HUES6 (cell line): ENCODE results near the gene C16orf96.

ENCODE experiments used
- H3K27ac ChIP-seq: 2 replicates; pipeline ENCODE4 v1.7.0; 2013; ENCODE audit warnings: low read depth, mild to moderate bottlenecking, low read length, inconsistent platforms
- H3K27me3 ChIP-seq: 2 replicates; pipeline ENCODE4 v1.6.1; 2013; ENCODE audit warnings: low read length; ENCODE audit not compliant: control insufficient read depth, insufficient read depth
- H3K36me3 ChIP-seq: 2 replicates; pipeline ENCODE4 v1.6.1; 2013; ENCODE audit warnings: low read length; ENCODE audit not compliant: control insufficient read depth, insufficient read depth
- H3K4me1 ChIP-seq: 2 replicates; pipeline ENCODE4 v1.6.1; 2013; ENCODE audit warnings: low read length; ENCODE audit not compliant: control insufficient read depth, insufficient read depth
- H3K4me3 ChIP-seq: 2 replicates; pipeline ENCODE4 v1.5.1; 2013; ENCODE audit warnings: low read depth, low read length
- H3K9ac ChIP-seq: one replicate; pipeline ENCODE4 v1.6.1; 2013; ENCODE audit warnings: mild to moderate bottlenecking, low read length
- H3K9me3 ChIP-seq: 2 replicates; pipeline ENCODE4 v1.6.1; 2013; ENCODE audit warnings: low read depth, low read length; ENCODE audit not compliant: control insufficient read depth, insufficient read depth

Gene C16orf96

GRCh38 chr16:4602331-4602730, 46.2 kb downstream of the C16orf96 start:
- no peaks in the 10 kb centered on the region for H3K9me3 ChIP-seq
- no peaks in the 10 kb centered on the region for H3K27me3 ChIP-seq
- no peak overlapping the region for H3K9ac ChIP-seq
- no peaks in the 10 kb centered on the region for H3K36me3 ChIP-seq
- peaks cover 15% of the 10 kb centered on the region for H3K4me1 ChIP-seq
- H3K4me3 ChIP-seq = no peak overlapping the region
- H3K27ac ChIP-seq = no peak overlapping the region

- H3K27me3 ChIP-seq = no peaks in the 10 kb centered on the region
- H3K4me3 ChIP-seq = no peak overlapping the region
- H3K27ac ChIP-seq = no peak overlapping the region
- H3K36me3 ChIP-seq = peaks cover 12% of the 10 kb centered on the region
- H3K4me1 ChIP-seq = peaks cover 15% of the 10 kb centered on the region
- H3K9me3 ChIP-seq = no peaks in the 10 kb centered on the region
- no peak overlapping the region for H3K9ac ChIP-seq
Observed at GRCh38 chr16:4603624-4604170, 47.6 kb downstream of the C16orf96 start.

DNA sequence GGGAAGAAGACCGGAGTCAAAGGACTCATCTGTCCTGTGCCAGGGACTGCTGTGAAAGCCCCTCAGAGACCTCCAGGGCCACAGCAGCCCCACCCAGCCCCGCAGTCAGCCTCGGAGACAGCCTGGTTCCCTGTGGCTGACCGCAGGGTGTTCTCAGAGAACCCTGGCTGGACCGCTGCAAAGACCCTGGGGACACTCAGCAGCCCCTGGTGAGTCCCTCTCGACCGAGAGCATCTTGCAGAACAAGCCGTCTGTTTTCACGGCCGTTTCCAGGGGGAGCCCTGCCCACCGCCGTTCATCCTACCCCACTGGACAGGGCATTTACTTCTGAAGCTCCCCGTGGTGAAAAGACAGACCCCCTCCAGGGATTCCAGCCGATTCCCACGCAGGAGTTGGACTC, 48.3 kb downstream of the C16orf96 start:
- H3K4me1 ChIP-seq = peaks cover 15% of the 10 kb centered on the region
- H3K4me3 ChIP-seq = no peak overlapping the region
- no peak overlapping the region for H3K9ac ChIP-seq
- H3K27ac ChIP-seq = no peak overlapping the region
- H3K27me3 ChIP-seq = no peaks in the 10 kb centered on the region
- H3K36me3 ChIP-seq = peaks cover 17% of the 10 kb centered on the region
- H3K9me3 ChIP-seq = no peaks in the 10 kb centered on the region

GRCh38 chr16:4606354-4606753, 50.2 kb downstream of the C16orf96 start:
- Histone ChIP-seq H3K9me3 (no peaks in the 10 kb centered on the region), H3K27me3 (no peaks in the 10 kb centered on the region), H3K27ac (no peak overlapping the region), H3K9ac (no peak overlapping the region), H3K36me3 (peaks cover 25% of the 10 kb centered on the region), H3K4me1 (peaks cover 15% of the 10 kb centered on the region), H3K4me3 (no peak overlapping the region)

DNA sequence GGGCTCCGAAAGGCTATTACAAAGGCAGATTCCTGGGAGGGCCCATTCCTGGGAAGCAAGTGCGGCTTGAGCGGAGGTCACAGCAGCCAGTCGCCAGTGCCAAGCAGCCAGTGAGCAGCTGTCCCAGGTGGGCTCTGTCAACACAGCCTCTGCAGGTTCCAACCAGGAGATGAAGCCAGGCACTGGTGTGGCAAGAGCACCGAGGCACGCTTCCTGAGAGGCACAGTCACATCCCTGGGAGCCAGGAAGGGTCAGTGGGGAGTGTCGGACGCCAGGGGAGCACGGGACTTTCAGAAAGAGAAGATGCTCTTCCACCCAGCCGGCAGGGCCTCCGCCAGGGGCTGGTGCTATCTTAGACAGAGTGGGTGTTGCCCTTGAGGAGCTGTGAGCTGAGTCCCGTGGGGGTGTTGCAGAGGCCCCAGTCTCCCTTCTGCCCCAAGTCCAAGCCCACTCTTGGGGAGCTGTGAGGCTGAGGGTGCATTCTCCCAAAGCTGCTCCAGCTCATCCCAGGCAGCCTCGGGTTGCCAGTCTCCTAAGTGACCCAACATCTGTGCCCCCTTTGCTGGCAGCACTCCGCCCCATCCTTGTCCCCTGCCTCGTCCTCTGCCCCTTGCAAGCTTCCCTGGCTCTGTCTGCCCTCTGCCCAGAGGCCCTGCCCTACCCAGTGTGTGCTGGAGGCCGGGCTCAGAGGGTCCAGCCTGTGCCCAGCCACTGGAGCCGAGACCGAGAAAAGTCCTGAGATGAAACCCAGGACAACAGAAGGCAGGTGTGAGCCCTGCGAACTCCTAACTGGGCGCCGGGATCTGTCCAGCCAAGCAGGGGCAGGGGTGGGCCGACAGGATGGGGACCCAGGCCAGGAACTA, 51.9 kb downstream of the C16orf96 start:
- no peak overlapping the region for H3K4me3 ChIP-seq
- H3K36me3 ChIP-seq = peaks cover 25% of the 10 kb centered on the region
- peaks cover 10% of the 10 kb centered on the region for H3K4me1 ChIP-seq
- no peaks in the 10 kb centered on the region for H3K27me3 ChIP-seq
- H3K27ac ChIP-seq = no peak overlapping the region
- H3K9ac ChIP-seq = no peak overlapping the region
- no peaks in the 10 kb centered on the region for H3K9me3 ChIP-seq

DNA sequence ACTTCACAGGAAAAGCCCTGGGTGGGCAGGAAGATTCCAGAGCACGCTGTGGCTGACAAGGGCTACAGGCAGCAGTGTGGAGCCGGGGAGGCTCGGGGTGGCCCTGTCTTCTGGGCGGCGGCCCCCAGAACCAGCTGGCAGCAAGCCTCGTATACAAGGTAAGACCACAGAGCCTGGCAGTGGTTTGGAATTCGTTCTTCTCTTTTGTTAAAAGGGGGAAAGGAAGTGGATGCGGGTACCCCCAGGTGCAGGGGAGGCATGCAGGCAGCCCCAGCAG, 52.5 kb downstream of the C16orf96 start:
- no peak overlapping the region for H3K9ac ChIP-seq
- H3K27me3 ChIP-seq = no peaks in the 10 kb centered on the region
- no peaks in the 10 kb centered on the region for H3K9me3 ChIP-seq
- H3K27ac ChIP-seq = no peak overlapping the region
- peaks cover 25% of the 10 kb centered on the region for H3K36me3 ChIP-seq
- no peak overlapping the region for H3K4me3 ChIP-seq
- peaks cover 15% of the 10 kb centered on the region for H3K4me1 ChIP-seq

GRCh38 chr16:4609200-4610010, 53.3 kb downstream of the C16orf96 start:
- peaks cover 25% of the 10 kb centered on the region for H3K36me3 ChIP-seq
- no peak overlapping the region for H3K9ac ChIP-seq
- H3K4me1 ChIP-seq = peaks cover 15% of the 10 kb centered on the region
- no peaks in the 10 kb centered on the region for H3K9me3 ChIP-seq
- H3K27me3 ChIP-seq = no peaks in the 10 kb centered on the region
- H3K4me3 ChIP-seq = no peak overlapping the region
- H3K27ac ChIP-seq = no peak overlapping the region

DNA sequence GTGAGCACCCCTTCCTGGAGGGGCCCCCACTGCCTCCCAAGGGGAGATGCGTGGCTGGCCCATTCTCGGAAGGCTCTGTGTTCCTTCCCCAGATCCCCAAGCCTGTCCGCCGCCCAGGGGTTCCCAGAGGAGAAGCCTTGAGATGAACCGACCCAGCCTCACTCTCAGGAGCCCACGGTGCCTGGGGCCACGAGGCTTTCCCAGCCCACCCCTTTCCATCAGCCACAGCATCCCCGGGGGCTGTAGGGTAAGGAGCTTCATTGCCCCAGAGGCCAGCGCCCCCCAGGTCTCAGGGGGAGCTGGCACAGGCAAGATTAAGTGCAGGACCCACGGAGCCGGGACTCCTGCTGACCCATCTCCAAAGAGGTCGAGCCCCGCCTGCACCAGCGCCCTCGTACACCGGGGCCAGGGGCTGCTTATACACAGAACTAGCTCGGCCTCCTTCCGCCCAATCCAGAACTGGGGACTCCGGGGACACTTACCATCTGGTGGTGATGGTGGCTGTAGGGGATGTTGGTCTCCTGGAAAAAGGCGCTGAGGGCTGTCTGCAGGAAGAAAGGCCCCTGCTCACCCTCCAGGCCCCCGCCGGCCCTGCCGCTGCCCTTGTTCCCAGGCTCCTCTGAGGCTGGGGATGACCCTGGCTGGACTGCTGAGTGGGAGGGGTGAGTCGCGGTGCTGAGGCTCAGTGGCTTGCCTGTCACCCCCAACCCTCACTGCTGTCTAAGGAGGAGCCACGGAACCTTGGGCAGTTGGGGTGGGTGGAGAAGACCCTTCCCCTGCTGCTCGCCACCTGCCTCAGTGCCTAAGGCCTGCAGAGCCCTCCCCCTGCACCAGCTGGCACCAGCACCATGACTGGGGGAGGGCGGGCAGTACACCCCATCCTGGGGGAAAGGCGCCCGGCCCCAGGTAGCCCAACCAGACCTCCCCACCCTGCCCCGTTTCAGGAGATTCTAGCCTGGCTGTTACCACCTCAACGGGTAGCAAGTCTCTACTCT, 54.2 kb downstream of the C16orf96 start:
- Histone ChIP-seq H3K9ac (no peak overlapping the region), H3K27me3 (no peaks in the 10 kb centered on the region), H3K4me1 (peaks cover 19% of the 10 kb centered on the region), H3K27ac (no peak overlapping the region), H3K4me3 (no peak overlapping the region), H3K9me3 (no peaks in the 10 kb centered on the region), H3K36me3 (peaks cover 25% of the 10 kb centered on the region)

DNA sequence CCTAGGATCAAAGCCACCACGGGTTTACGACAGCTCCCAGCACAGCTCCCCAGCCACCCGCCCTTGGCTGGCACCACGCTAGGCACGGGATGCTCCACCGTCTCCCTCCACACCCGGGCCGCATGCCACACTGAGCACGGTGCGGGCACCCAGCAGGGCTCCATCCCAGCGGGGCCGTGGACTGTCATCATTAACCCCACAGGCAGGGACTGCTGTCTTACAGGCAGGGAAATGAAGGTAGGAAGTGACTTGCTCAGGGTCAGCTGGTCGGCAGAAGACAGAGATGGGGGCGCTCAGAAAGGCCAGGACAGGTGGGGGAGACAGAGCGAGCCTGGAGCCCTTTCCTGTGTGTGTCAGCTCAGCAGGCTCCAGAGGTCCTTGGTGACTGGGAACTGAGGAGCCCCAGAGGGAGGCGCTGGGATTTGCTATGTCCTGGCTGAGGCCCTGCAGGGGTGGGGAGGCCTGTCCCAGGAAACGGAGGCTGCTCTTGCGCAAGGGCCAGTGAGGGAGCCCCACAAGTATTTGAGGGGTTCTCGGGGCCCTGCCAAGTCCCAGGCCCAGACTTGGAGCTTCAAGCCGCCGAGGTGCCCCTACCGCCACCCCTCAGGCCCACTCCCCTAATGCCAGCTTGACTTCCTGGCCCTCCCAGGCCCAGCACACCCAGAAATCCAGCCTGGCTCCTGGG, 55.3 kb downstream of the C16orf96 start:
- Histone ChIP-seq H3K27me3 (no peaks in the 10 kb centered on the region), H3K4me3 (no peak overlapping the region), H3K36me3 (peaks cover 25% of the 10 kb centered on the region), H3K9ac (no peak overlapping the region), H3K27ac (peak overlapping the region; percentile 16; the same call in 1 of the 2 replicates), H3K4me1 (peaks cover 26% of the 10 kb centered on the region), H3K9me3 (no peaks in the 10 kb centered on the region)

- Histone ChIP-seq H3K27ac (peak overlapping the region; percentile 17; the same call in 1 of the 2 replicates), H3K4me1 (peaks cover 35% of the 10 kb centered on the region), H3K36me3 (peaks cover 25% of the 10 kb centered on the region), H3K9ac (peak overlapping the region; percentile 100), H3K9me3 (no peaks in the 10 kb centered on the region), H3K27me3 (no peaks in the 10 kb centered on the region), H3K4me3 (peak overlapping the region; percentile 79)
Observed at GRCh38 chr16:4612474-4612931, 56.4 kb downstream of the C16orf96 start.
